Neuronal stem cell (in vitro differentiated cells): ENCODE measurements around the gene RRM1.

Source experiments
- DNase-seq: peaks from one replicate; pipeline ENCODE4 v3.0.0-alpha.2; 2013; ENCODE audit warnings: low spot score
- H2AFZ ChIP-seq: one replicate; pipeline ENCODE4 v1.6.1; 2013; ENCODE audit warnings: mild to moderate bottlenecking, low read length, inconsistent platforms
- H2AK5ac ChIP-seq: 2 replicates; pipeline ENCODE4 v1.6.1; 2013; ENCODE audit warnings: low read depth, mild to moderate bottlenecking, inconsistent platforms, low read length, moderate library complexity, mixed read lengths
- H2BK120ac ChIP-seq: 2 replicates; pipeline ENCODE4 v1.6.1; 2013; ENCODE audit warnings: low read depth, mild to moderate bottlenecking, inconsistent platforms, low read length, moderate library complexity, mixed read lengths
- H2BK12ac ChIP-seq: one replicate; pipeline ENCODE4 v1.6.1; 2013; ENCODE audit warnings: low read length, inconsistent platforms
- H2BK15ac ChIP-seq: 2 replicates; pipeline ENCODE4 v1.6.1; 2013; ENCODE audit warnings: mild to moderate bottlenecking, low read length, inconsistent platforms, mixed read lengths
- H2BK5ac ChIP-seq: one replicate; pipeline ENCODE4 v1.6.1; 2013; ENCODE audit warnings: inconsistent platforms, mild to moderate bottlenecking, low read length, moderate library complexity
- H3K14ac ChIP-seq: one replicate; pipeline ENCODE4 v1.6.1; 2013; ENCODE audit warnings: low read length, inconsistent platforms
- H3K18ac ChIP-seq: 2 replicates; pipeline ENCODE4 v1.6.1; 2013; ENCODE audit warnings: low read length, inconsistent platforms
- H3K23ac ChIP-seq: 2 replicates; pipeline ENCODE4 v1.6.1; 2013; ENCODE audit warnings: low read depth, mild to moderate bottlenecking, mixed read lengths, low read length, inconsistent platforms; ENCODE audit not compliant: poor library complexity
- H3K27ac ChIP-seq: replicated peaks from 3 replicates; pipeline ENCODE4 v1.5.1; 2013; ENCODE audit warnings: low read length, inconsistent platforms
- H3K27me3 ChIP-seq, 3 experiments: 2 replicates each; pipeline ENCODE4 v1.6.1; 2013; ENCODE audit warnings: low read length in 3 of 3, mild to moderate bottlenecking in 2 of 3, inconsistent platforms in 1 of 3, low read depth in 1 of 3, mixed read lengths in 1 of 3, moderate library complexity in 1 of 3; ENCODE audit not compliant: control insufficient read depth in 3 of 3, insufficient read depth in 3 of 3
- H3K36me3 ChIP-seq, 2 donors: replicated peaks in 1 of 2; 2 replicates each; pipeline ENCODE4 v1.6.1; 2013; ENCODE audit warnings: low read length in 2 of 2; ENCODE audit not compliant: control insufficient read depth in 2 of 2, insufficient read depth in 2 of 2
- H3K4ac ChIP-seq: 2 replicates; pipeline ENCODE4 v1.6.1; 2013; ENCODE audit warnings: inconsistent platforms, mild to moderate bottlenecking, low read length, moderate library complexity
- H3K4me1 ChIP-seq, 2 donors: 1 replicate in 1 of 2; 2 replicates in 1 of 2; pipeline ENCODE4 v1.6.1; 2013; ENCODE audit warnings: low read length in 2 of 2, low read depth in 1 of 2; ENCODE audit not compliant: control insufficient read depth in 2 of 2, insufficient read depth in 1 of 2
- H3K4me2 ChIP-seq: one replicate; pipeline ENCODE4 v1.6.1; 2013; ENCODE audit warnings: mild to moderate bottlenecking, low read length, inconsistent platforms; ENCODE audit not compliant: insufficient read depth, poor library complexity, severe bottlenecking
- H3K4me3 ChIP-seq, 2 donors: 2 replicates each; pipeline ENCODE4 v1.5.1; 2013; ENCODE audit warnings: low read length in 2 of 2, mild to moderate bottlenecking in 2 of 2, inconsistent platforms in 1 of 2, moderate library complexity in 1 of 2
- H3K79me1 ChIP-seq: one replicate; pipeline ENCODE4 v1.6.1; 2013; ENCODE audit warnings: low read depth, mild to moderate bottlenecking, inconsistent platforms, low read length, moderate library complexity
- H3K9ac ChIP-seq: one replicate; pipeline ENCODE4 v1.6.1; 2013; ENCODE audit warnings: mild to moderate bottlenecking, low read depth, low read length, inconsistent platforms; ENCODE audit not compliant: poor library complexity
- H3K9me3 ChIP-seq, 2 donors: replicated peaks in 1 of 2; 2 replicates each; pipeline versions ENCODE3 to v1.6.1; 2013; ENCODE audit warnings: low read length in 2 of 2, mild to moderate bottlenecking in 2 of 2, inconsistent platforms in 1 of 2, low read depth in 1 of 2, mixed read lengths in 1 of 2, moderate library complexity in 1 of 2; ENCODE audit not compliant: control insufficient read depth in 2 of 2, insufficient read depth in 1 of 2
- H4K8ac ChIP-seq: one replicate; pipeline ENCODE4 v1.6.1; 2013; ENCODE audit warnings: low read depth, mild to moderate bottlenecking, inconsistent platforms, low read length, moderate library complexity
- H4K91ac ChIP-seq: one replicate; pipeline ENCODE4 v1.6.1; 2013; ENCODE audit warnings: low read length, low read depth, mild to moderate bottlenecking, inconsistent platforms; ENCODE audit not compliant: poor library complexity
- WGBS, 2 donors: extraction: QIAGEN DNeasy Blood & Tissue Kit; methylation state at CpG; one replicate each; pipeline ENCODE4 v1.1.7; 2013; ENCODE audit warnings: missing lambda C conversion rate in 2 of 2, mixed read lengths in 1 of 2; ENCODE audit not compliant: insufficient read length in 2 of 2, insufficient replicate concordance in 1 of 2; ENCODE audit errors: extremely low coverage in 2 of 2; 5-methylcytosine and 5-hydroxymethylcytosine counted together

Gene RRM1

GRCh38 chr11:4146070-4146771, 51.6 kb downstream of the RRM1 start:
- Histone ChIP-seq H3K14ac (no peak overlapping the region), H3K4me1 (no peaks in the 10 kb centered on the region), H2AK5ac (no peak overlapping the region), H3K18ac (no peak overlapping the region), H3K4ac (no peak overlapping the region), H3K4me3 (no peak overlapping the region), H3K4me2 (no peak overlapping the region), H3K9ac (no peak overlapping the region), H3K27me3 (no peaks in the 10 kb centered on the region), H3K27ac (no peak overlapping the region), H4K91ac (no peak overlapping the region), H2BK5ac (no peak overlapping the region), H3K36me3 (peaks cover 5 to 32% of the 10 kb centered on the region in 2 donors), H3K23ac (peak overlapping the region; percentile 8), H2BK15ac (no peak overlapping the region), H2BK120ac (no peak overlapping the region), H2BK12ac (no peak overlapping the region), H2AFZ (no peak overlapping the region), H3K9me3 (peaks cover 0 to 4% of the 10 kb centered on the region in 2 donors), H3K79me1 (no peaks in the 10 kb centered on the region), H4K8ac (no peak overlapping the region)
- DNase-seq: no peak
- WGBS, 2 donors: no CpG with 5 or more reads among the region's 7 CpGs

GRCh38 chr11:4146772-4147098, 52.1 kb downstream of the RRM1 start:
- no peak overlapping the region for H3K14ac ChIP-seq
- WGBS, 2 donors: no CpG with 5 or more reads among the region's 7 CpGs
- no peaks in the 10 kb centered on the region for H3K4me1 ChIP-seq
- H2BK5ac ChIP-seq: no peak overlapping the region
- no peaks in the 10 kb centered on the region for H3K27me3 ChIP-seq
- no peak overlapping the region for H3K18ac ChIP-seq
- no peak overlapping the region for H2AFZ ChIP-seq
- no peak overlapping the region for H2BK15ac ChIP-seq
- H3K4me3 ChIP-seq: no peak overlapping the region
- no peak overlapping the region for H2BK120ac ChIP-seq
- H3K4ac ChIP-seq: no peak overlapping the region
- H3K4me2 ChIP-seq: no peak overlapping the region
- H3K36me3 ChIP-seq: peaks cover 3 to 27% of the 10 kb centered on the region in 2 donors
- H4K91ac ChIP-seq: no peak overlapping the region
- H3K9ac ChIP-seq: no peak overlapping the region
- no peak overlapping the region for H3K27ac ChIP-seq
- H3K79me1 ChIP-seq: no peaks in the 10 kb centered on the region
- no peak overlapping the region for H3K23ac ChIP-seq
- H3K9me3 ChIP-seq: no peaks in the 10 kb centered on the region
- no peak overlapping the region for H2BK12ac ChIP-seq
- no peak for DNase-seq
- H2AK5ac ChIP-seq: no peak overlapping the region
- H4K8ac ChIP-seq: no peak overlapping the region

- Histone ChIP-seq H3K4me1 (no peaks in the 10 kb centered on the region), H3K79me1 (no peaks in the 10 kb centered on the region), H3K18ac (no peak overlapping the region), H2AFZ (no peak overlapping the region), H3K27me3 (no peaks in the 10 kb centered on the region), H3K9ac (no peak overlapping the region), H2BK120ac (no peak overlapping the region), H3K14ac (no peak overlapping the region), H3K9me3 (no peaks in the 10 kb centered on the region), H2AK5ac (no peak overlapping the region), H3K27ac (no peak overlapping the region), H4K91ac (no peak overlapping the region), H3K36me3 (no peaks in the 10 kb centered on the region), H3K4ac (no peak overlapping the region), H3K4me2 (no peak overlapping the region), H2BK15ac (no peak overlapping the region), H2BK12ac (no peak overlapping the region), H4K8ac (no peak overlapping the region), H2BK5ac (no peak overlapping the region), H3K23ac (no peak overlapping the region), H3K4me3 (no peak overlapping the region)
- DNase-seq: no peak
Measured at GRCh38 chr11:4154503-4154902, 59.9 kb downstream of the RRM1 start.

GRCh38 chr11:4156571-4156970, 62.0 kb downstream of the RRM1 start:
- Histone ChIP-seq H4K91ac (no peak overlapping the region), H2BK5ac (no peak overlapping the region), H3K4me2 (no peak overlapping the region), H3K9me3 (no peaks in the 10 kb centered on the region), H3K4me3 (no peak overlapping the region), H3K18ac (no peak overlapping the region), H2AK5ac (no peak overlapping the region), H3K27ac (no peak overlapping the region), H2BK120ac (no peak overlapping the region), H3K9ac (no peak overlapping the region), H3K4ac (no peak overlapping the region), H3K4me1 (no peaks in the 10 kb centered on the region), H3K23ac (no peak overlapping the region), H2BK12ac (no peak overlapping the region), H4K8ac (no peak overlapping the region), H2BK15ac (no peak overlapping the region), H3K27me3 (no peaks in the 10 kb centered on the region), H2AFZ (no peak overlapping the region), H3K36me3 (no peaks in the 10 kb centered on the region), H3K79me1 (no peaks in the 10 kb centered on the region), H3K14ac (no peak overlapping the region)
- no peak for DNase-seq
